AG09309 (cell line): ENCODE data around the gene C10orf62.
A peak's percentile ranks its signal among the peaks of the same experiment; 100 is the strongest.
"Not testable (repeated sequence)": the region's sequence is repeated elsewhere in the genome, so short reads cannot be mapped to it uniquely, and the experiment has no call there.

Source experiments
- DNase-seq: peaks from one replicate; pipeline ENCODE4 v3.0.0-alpha.2; 2010; ENCODE audit warnings: low read depth
- H3K4me3 ChIP-seq: 2 replicates; pipeline ENCODE4 v1.5.1; 2011; ENCODE audit warnings: mild to moderate bottlenecking, low read depth, low read length, moderate library complexity; ENCODE audit not compliant: control insufficient read depth
- TF ChIP-seq, protein P1 (sequence below): IDR thresholded peaks from 2 replicates; pipeline ENCODE4 v1.5.1; 2011; ENCODE audit warnings: mild to moderate bottlenecking, low read depth, low read length, inconsistent platforms; ENCODE audit not compliant: insufficient read depth, control insufficient read depth; ENCODE audit errors: missing control alignments

C10orf62 gene

DNA sequence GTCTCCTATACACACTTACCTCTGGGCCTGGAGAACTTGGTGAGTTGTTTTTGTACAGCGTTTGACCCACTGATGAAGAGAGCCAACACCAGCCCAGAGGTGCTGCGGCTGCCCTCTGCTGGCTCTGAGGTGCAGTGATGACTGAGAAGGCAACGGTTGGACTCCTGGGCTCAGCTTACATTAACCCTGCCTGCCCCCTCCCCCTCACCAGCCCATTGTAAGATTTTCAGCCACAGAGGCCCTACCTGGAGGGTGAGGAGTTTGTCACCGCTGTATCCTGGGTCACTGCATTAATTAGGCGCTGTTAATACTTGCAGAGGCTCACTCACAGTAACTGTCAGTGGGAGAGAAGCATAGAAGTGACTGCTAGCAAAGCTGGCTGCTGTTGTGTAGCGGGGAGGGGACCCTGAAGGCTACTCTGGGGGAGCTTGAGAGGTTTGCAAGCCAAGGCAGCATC lies 35.9 kb upstream of the C10orf62 start:
- no peak for DNase-seq
- TF ChIP-seq, protein P1, sequence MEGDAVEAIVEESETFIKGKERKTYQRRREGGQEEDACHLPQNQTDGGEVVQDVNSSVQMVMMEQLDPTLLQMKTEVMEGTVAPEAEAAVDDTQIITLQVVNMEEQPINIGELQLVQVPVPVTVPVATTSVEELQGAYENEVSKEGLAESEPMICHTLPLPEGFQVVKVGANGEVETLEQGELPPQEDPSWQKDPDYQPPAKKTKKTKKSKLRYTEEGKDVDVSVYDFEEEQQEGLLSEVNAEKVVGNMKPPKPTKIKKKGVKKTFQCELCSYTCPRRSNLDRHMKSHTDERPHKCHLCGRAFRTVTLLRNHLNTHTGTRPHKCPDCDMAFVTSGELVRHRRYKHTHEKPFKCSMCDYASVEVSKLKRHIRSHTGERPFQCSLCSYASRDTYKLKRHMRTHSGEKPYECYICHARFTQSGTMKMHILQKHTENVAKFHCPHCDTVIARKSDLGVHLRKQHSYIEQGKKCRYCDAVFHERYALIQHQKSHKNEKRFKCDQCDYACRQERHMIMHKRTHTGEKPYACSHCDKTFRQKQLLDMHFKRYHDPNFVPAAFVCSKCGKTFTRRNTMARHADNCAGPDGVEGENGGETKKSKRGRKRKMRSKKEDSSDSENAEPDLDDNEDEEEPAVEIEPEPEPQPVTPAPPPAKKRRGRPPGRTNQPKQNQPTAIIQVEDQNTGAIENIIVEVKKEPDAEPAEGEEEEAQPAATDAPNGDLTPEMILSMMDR = peak; percentile 94
- H3K4me3 ChIP-seq = no peak overlapping the region

DNA sequence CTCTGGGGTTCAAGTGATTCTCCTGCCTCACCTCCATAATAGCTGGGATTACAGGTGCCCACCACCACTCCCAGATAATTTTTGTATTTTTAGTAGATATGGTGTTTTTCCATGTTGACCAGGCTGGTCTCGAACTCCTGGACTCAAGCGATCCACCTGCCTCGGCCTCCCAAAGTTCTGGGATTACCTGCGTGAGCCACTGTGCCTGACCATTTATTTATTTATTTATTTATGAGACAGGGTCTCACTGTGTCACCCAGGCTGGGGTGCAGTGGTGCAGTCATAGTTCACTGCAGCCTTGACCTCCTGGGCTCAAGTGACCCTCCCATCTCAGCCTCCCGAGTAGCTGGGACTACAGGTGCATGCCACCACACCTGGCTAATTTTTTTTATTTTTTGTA lies 35.2 kb upstream of the C10orf62 start:
- H3K4me3 ChIP-seq, DNase-seq: not testable (repeated sequence)

DNA sequence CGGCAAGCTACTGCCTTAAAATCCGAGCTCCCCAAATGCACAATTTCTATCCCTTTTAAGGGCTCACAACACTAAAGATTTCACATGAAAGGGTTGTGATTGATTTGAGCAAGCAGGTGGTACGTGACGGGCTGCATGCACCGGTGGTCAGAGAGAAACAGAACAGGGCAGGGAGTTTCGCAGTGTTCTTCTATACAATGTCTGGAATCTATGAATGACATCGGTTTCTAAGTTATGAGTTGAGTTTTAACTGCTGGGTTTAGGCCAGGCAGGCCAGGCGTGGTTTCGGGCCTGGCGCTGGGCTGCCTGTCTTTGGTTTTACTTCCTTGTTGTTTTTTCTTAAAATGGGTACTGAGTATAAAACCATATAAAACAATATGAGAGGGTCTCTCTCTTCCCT lies 34.0 kb upstream of the C10orf62 start:
- not testable (repeated sequence) for H3K4me3 ChIP-seq, DNase-seq

DNA sequence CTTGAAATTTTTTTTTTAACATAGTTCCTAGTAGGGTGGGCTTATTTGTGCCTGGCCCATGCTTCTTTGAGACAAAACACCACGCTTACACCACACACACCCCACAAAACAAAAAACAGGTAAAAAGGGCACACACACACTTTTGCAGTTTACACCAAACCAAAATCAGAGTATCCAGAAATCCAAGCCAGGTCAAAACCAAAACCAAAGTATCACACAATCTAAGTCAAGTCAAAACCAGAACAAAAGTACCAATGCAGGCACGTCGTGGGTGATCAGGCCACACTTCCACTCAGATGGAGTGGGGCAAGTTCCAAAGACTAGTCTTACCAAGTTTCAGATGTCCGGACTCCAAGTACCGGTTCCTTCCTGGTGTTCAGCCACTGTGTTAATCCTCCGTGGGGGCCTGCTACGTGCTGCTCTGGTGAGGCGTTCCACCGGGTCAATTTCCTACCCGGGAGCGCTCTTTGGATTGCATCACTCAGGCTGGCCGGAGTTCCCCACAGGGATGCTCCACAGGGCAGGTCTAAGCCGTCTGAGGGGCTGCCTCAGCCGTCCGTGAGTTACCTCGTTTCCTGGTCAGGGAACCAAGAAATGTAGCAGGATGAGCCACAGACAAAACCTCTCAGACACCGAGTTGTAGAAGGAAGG lies 28.7 kb upstream of the C10orf62 start:
- not testable (repeated sequence) for DNase-seq
- H3K4me3 ChIP-seq = peak overlapping the region; percentile 23

DNA sequence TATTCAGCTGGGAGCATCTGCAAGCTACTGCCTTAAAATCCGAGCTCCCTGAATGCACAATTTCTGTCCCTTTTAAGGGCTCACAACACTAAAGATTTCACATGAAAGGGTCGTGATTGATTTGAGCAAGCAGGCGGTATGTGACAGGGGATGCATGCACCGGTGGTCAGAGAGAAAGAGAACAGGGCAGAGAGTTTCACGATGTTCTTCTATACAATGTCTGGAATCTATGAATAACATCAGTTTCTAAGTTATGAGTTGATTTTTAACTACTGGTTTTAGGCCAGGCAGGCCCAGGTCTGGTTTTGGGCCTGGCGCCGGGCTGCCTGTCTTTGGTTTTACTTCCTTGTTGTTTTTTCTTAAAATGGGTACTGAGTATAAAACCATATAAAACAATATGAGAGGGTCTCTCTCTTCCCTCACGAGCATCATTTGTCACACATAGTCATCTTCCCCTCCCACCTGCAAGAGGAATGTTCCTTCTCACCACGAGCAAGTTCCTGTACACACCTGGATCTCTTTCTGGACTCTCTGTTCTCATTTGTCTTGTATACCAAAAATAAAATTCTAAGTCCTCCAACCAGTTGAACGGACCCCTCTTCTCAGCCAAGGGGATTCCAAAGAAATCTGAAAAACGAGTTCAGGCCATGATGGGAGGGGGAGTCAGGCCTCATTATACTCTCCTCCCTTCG lies 28.0 kb upstream of the C10orf62 start:
- DNase-seq, H3K4me3 ChIP-seq: not testable (repeated sequence)

DNA sequence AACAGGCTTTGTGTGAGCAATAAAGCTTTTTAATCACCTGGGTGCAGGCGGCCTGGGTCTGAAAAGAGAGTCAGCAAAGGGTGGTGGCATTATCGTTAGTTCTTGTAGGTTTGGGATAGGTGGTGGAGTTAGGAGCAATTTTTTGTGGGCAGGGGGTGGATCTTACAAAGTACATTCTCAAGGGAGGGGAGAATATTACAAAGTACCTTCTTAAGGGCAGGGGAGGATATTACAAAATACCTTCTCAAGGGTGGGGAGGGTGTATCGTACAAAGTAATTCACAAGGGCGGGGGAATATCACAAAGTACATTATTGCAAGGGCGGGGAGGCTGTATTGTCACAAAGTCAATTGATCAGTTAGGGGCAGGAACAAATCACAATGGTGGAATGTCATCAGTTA lies 27.2 kb upstream of the C10orf62 start:
- not testable (repeated sequence) for DNase-seq, H3K4me3 ChIP-seq

DNA sequence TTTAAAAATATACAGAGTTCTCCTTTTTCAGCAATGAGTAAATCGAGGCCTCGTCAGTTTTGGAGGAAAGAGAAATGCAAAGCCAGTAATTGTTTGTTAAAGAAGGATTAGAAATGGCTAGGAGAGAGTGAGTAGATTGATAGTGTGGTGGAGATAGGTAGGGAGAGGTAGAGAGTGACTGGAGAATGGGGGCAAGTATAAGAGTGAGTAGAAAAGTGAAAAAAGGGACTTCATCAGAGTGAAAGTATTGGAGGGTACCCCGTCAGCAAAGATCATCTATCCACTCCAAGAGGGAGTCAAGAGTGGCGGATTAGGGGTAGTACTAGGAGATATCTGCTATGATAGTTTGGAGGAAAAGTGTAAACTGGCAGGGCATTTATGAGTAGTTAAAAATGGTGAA lies 26.2 kb upstream of the C10orf62 start:
- TF ChIP-seq, protein P1 = no peak
- no peak overlapping the region for H3K4me3 ChIP-seq

DNA sequence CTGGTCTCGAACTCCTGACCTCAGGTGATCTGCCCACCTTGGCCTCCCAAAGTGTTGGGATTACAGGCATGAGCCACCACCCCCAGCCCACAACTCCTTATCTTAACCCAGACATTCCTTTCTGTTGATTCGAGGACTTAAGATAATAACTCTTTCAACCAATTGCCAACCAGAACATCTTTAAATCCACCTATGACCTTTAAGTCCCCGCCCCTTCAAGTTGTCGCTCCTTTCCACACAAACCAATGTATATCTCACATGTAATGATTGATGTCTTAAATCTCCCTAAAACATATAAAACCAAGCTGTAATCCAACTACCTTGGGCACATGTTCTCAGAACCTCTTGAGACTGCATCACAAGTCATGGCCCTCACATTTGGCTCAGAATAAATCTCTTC lies 24.7 kb upstream of the C10orf62 start:
- TF ChIP-seq, protein P1 = no peak
- DNase-seq = no peak

More for the DNA sequence above, 26.2 kb upstream of the C10orf62 start:
- no peak for DNase-seq

DNA sequence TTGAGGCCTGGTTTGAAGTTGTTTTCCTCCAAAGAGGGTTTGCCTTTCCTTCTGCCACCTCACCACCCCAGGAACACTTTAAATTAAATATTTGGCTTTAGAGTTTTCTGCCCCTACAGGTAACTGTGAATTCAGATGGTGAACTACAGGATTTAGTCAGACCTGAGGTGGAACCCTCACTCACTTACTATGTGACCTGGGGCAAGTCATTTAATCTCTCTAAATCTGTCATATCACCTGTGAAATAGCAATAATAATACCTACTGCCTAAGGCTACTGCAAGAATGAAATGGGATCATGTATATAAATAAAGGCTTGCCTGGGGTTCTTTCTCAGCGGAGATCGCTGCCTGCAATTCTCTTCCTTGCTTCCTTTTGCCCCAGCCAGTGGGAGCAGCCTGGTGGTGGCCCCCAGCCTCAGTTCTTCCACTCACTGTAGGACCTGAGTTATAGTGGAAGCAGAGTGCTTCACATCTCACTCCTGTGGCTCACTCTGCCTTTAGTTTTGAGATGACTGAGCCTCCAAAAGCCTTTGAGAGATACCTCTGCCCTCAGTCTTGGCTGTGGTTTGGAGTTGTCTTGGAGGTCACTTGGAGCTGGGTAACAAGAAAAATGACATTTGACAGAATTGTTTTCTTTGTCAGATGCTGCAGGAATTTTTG lies 23.1 kb upstream of the C10orf62 start:
- no peak overlapping the region for H3K4me3 ChIP-seq
- TF ChIP-seq, protein P1 = no peak
- no peak for DNase-seq

More for the DNA sequence above, 24.7 kb upstream of the C10orf62 start:
- no peak overlapping the region for H3K4me3 ChIP-seq
